ENCODE measurements around the gene ZNF804B.

The ZNF804B gene

DNA sequence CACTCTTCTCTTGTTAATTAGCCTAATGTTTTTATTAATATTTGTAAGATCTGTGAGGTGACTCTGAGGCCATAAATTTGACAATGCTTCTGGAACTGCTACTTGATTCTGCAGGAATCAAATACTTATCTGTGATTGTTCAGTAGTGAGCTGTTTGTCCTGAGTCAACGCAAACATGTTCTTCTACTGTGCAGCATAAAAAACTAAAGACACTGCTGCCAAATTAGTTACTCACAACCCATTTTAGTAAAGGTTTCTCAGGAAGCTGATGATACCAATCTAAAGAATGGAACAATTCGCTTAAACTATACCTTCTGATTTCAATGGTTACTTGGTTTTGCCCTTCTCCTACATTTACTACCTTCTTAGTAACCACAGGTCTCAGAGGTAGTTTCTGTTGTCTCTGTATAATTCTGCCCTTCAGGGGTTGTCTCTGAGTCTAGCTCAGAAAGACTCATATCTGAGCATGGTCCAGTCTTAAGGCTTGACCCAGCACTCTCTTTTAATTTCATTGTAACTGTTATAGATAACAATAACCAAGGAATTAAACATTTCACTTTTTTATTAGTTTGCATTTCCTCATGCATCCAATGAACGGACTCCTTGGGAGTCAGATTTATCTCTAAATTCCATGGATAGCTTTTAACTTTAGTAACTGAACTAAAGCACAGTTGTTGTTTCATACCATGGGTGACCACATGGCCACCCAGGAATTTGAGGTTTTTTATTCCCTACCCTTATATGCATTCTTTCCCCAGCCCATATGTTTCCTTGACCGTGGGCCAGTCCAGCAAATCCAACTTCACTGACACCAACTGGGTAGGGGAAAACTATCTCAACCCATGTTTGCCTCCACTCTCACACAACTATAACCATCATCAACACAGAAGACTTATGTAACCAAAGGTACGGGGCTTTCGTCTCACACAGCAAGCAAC, 345.5 kb downstream of the ZNF804B start:
- Histone ChIP-seq H3K9ac (ENCODE audit: low read depth in 1 of 2, low read length in 2 of 2) (no peak overlapping the region), H3K36me3 (ENCODE audit: control insufficient read depth in 1 of 2, insufficient read depth in 2 of 2, low read length in 2 of 2) (no peaks in the 10 kb centered on the region), H3K27me3 (ENCODE audit: control insufficient read depth in 1 of 2, insufficient read depth in 2 of 2, low read length in 2 of 2) (no peaks in the 10 kb centered on the region), H3K4me1 (ENCODE audit: control insufficient read depth in 1 of 2, insufficient read depth in 2 of 2, low read length in 2 of 2) (no peaks in the 10 kb centered on the region), H3K4me3 (ENCODE audit: low read depth in 1 of 2, low read length in 2 of 2) (no peak overlapping the region), H3K27ac (ENCODE audit: low read depth, low read length) (no peak overlapping the region), H3K9me3 (ENCODE audit: control insufficient read depth in 1 of 2, low read length in 2 of 2) (peaks cover 0 to 5% of the 10 kb centered on the region in 2 donors)

DNA sequence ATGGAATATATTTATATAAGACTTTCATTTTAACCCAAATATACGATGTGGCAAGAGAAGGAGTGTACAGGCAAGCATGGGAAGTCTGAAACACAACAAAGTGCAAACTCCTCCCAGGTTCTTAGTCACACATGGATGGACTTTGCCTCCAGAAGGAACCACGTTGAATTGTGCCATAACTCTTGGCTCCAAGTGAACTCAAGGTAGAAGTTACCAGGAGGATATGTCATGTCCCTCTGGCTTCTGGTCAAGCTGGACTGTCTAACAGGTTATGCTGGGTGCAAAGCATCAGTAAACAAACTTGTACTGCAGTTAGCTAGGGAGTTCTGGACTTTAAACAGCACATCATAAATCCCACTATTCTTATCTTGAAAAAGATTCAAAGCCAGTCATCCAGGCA, 364.4 kb downstream of the ZNF804B start:
- H3K9ac ChIP-seq (ENCODE audit: low read depth in 1 of 2, low read length in 2 of 2) = no peak overlapping the region
- H3K4me3 ChIP-seq (ENCODE audit: low read depth in 1 of 2, low read length in 2 of 2) = no peak overlapping the region
- peaks cover 0 to 2% of the 10 kb centered on the region in 2 donors for H3K9me3 ChIP-seq (ENCODE audit: control insufficient read depth in 1 of 2, low read length in 2 of 2)
- H3K36me3 ChIP-seq (ENCODE audit: control insufficient read depth in 1 of 2, insufficient read depth in 2 of 2, low read length in 2 of 2) = no peaks in the 10 kb centered on the region
- no peak overlapping the region for H3K27ac ChIP-seq (ENCODE audit: low read depth, low read length)
- H3K27me3 ChIP-seq (ENCODE audit: control insufficient read depth in 1 of 2, insufficient read depth in 2 of 2, low read length in 2 of 2) = no peaks in the 10 kb centered on the region
- H3K4me1 ChIP-seq (ENCODE audit: control insufficient read depth in 1 of 2, insufficient read depth in 2 of 2, low read length in 2 of 2) = no peaks in the 10 kb centered on the region

DNA sequence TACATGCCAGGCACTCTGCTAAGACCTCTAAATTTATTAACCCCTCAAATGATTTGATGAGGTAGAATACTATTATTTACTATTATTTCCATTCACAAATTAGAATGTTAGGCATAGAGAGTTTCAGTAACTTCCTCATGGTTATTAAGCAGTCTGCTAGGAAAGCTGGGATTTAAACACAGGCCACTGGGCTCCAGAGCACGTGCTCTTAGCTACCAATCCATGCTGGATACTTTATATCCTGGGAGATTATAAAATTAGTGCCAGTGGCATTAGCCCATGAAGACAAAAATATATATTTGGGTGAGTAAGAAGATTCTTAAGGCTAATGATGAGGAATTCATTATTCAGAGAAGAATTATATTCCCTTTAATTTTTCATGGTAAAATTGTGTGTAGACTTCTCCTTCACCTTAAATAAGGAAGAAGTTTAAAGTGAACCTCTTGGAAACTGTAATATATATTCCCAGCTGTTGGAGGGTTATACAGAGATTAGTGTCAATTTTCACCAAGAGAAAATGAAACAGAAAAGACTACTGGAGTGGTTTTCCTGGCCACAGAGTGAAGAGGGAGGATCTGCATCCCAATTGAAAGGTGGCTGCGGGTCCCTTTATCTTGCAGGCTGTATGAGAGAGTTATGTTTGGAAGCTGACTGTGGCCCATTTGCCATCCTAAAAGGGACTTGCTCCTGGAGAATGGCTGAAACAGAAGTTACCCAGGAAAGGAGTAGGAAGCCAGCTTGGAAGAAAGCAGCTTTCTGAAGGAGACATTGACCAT, 370.3 kb downstream of the ZNF804B start:
- Histone ChIP-seq H3K27me3 (ENCODE audit: control insufficient read depth in 1 of 2, insufficient read depth in 2 of 2, low read length in 2 of 2) (no peaks in the 10 kb centered on the region), H3K4me1 (ENCODE audit: control insufficient read depth in 1 of 2, insufficient read depth in 2 of 2, low read length in 2 of 2) (no peaks in the 10 kb centered on the region), H3K9me3 (ENCODE audit: control insufficient read depth in 1 of 2, low read length in 2 of 2) (peaks cover 0 to 4% of the 10 kb centered on the region in 2 donors), H3K4me3 (ENCODE audit: low read depth in 1 of 2, low read length in 2 of 2) (no peak overlapping the region), H3K27ac (ENCODE audit: low read depth, low read length) (no peak overlapping the region), H3K9ac (ENCODE audit: low read depth in 1 of 2, low read length in 2 of 2) (no peak overlapping the region), H3K36me3 (ENCODE audit: control insufficient read depth in 1 of 2, insufficient read depth in 2 of 2, low read length in 2 of 2) (no peaks in the 10 kb centered on the region)

DNA sequence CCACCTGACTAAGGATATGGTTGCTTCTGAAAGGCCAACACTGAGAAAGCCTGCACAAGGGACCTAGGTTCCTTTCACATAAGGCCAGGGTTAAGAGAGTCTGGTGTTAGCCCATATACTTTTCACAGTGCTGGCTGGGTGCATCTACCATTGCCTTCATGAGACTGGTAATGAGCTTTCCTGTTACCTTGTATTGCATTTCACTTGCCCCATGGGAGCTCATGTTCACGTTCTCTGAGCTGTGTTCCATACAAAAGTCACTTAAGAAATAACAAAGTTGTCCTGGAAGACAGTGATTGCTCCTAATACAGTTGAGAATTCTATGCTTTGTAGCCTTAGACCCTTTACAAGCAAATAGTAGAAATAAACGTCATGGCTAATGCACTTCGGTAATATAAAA, 373.9 kb downstream of the ZNF804B start:
- Histone ChIP-seq H3K9me3 (ENCODE audit: control insufficient read depth in 1 of 2, low read length in 2 of 2) (peaks cover 0 to 4% of the 10 kb centered on the region in 2 donors), H3K27ac (ENCODE audit: low read depth, low read length) (no peak overlapping the region), H3K36me3 (ENCODE audit: control insufficient read depth in 1 of 2, insufficient read depth in 2 of 2, low read length in 2 of 2) (no peaks in the 10 kb centered on the region), H3K4me1 (ENCODE audit: control insufficient read depth in 1 of 2, insufficient read depth in 2 of 2, low read length in 2 of 2) (no peaks in the 10 kb centered on the region), H3K27me3 (ENCODE audit: control insufficient read depth in 1 of 2, insufficient read depth in 2 of 2, low read length in 2 of 2) (no peaks in the 10 kb centered on the region), H3K9ac (ENCODE audit: low read depth in 1 of 2, low read length in 2 of 2) (no peak overlapping the region), H3K4me3 (ENCODE audit: low read depth in 1 of 2, low read length in 2 of 2) (no peak overlapping the region)

DNA sequence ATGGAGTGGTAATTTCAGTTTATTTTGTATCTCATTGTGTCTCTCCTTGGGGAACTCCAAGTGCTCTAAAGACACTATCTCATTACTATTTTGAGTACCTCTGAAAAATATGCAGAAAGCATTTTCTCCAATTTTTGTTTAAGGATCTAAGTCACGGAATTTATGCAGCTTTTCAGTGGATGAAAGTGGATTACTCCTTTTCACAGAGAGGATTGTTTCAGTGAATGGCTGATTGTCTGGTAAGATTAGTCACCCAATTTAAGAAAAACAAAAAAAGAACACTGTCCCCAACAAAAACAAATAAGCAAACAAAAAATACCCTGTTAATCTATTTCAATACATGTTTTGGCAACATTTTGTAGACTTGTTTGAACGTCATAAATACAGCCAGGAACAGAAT, 374.3 kb downstream of the ZNF804B start:
- no peak overlapping the region for H3K9ac ChIP-seq (ENCODE audit: low read depth in 1 of 2, low read length in 2 of 2)
- H3K27me3 ChIP-seq (ENCODE audit: control insufficient read depth in 1 of 2, insufficient read depth in 2 of 2, low read length in 2 of 2) = no peaks in the 10 kb centered on the region
- no peak overlapping the region for H3K4me3 ChIP-seq (ENCODE audit: low read depth in 1 of 2, low read length in 2 of 2)
- no peaks in the 10 kb centered on the region for H3K4me1 ChIP-seq (ENCODE audit: control insufficient read depth in 1 of 2, insufficient read depth in 2 of 2, low read length in 2 of 2)
- no peaks in the 10 kb centered on the region for H3K36me3 ChIP-seq (ENCODE audit: control insufficient read depth in 1 of 2, insufficient read depth in 2 of 2, low read length in 2 of 2)
- H3K27ac ChIP-seq (ENCODE audit: low read depth, low read length) = no peak overlapping the region
- peaks cover 0 to 4% of the 10 kb centered on the region in 2 donors for H3K9me3 ChIP-seq (ENCODE audit: control insufficient read depth in 1 of 2, low read length in 2 of 2)

DNA sequence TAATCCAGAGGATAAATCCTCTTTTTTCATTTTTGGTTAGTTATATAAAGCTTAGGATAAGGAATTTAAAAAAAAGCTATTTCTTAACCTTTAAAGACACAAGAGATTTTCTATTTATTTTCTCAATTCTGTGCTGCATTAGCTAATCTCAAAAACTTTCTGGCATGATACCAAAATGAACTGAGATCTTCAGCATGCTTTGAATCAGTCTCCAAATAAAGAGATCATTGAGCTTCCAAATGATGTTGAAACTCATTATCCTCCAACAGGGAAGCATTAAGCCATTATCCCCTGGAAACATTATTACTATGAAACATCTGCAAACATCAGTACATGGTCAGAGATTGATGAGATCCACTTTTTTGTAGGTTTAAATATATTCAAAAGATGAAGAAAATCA, 386.3 kb downstream of the ZNF804B start:
- no peak overlapping the region for H3K4me3 ChIP-seq (ENCODE audit: low read depth in 1 of 2, low read length in 2 of 2)
- H3K9me3 ChIP-seq (ENCODE audit: control insufficient read depth in 1 of 2, low read length in 2 of 2) = peaks cover 0 to 2% of the 10 kb centered on the region in 2 donors
- H3K9ac ChIP-seq (ENCODE audit: low read depth in 1 of 2, low read length in 2 of 2) = no peak overlapping the region
- H3K36me3 ChIP-seq (ENCODE audit: control insufficient read depth in 1 of 2, insufficient read depth in 2 of 2, low read length in 2 of 2) = no peaks in the 10 kb centered on the region
- H3K27me3 ChIP-seq (ENCODE audit: control insufficient read depth in 1 of 2, insufficient read depth in 2 of 2, low read length in 2 of 2) = no peaks in the 10 kb centered on the region
- no peaks in the 10 kb centered on the region for H3K4me1 ChIP-seq (ENCODE audit: control insufficient read depth in 1 of 2, insufficient read depth in 2 of 2, low read length in 2 of 2)
- no peak overlapping the region for H3K27ac ChIP-seq (ENCODE audit: low read depth, low read length)

DNA sequence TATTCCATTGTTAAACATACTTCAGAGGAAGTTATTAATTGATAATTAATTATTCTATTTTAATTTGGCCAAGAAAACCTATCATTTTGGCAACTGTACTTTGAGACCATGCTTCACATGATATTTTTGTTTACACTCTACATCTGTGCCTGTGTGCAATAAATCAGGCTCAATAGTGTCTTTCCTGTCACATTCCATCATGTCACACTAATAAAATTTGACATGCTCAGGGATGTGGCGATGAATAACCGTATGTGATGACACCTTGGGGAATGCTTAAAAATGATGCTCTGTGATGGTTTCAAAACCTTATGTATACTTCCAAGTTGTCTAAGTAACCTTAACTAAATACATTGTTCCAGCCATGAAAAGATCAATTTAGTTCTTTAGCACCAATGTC, 400.6 kb downstream of the ZNF804B start:
- Histone ChIP-seq H3K27me3 (ENCODE audit: control insufficient read depth in 1 of 2, insufficient read depth in 2 of 2, low read length in 2 of 2) (no peaks in the 10 kb centered on the region), H3K27ac (ENCODE audit: low read depth, low read length) (no peak overlapping the region), H3K9me3 (ENCODE audit: control insufficient read depth in 1 of 2, low read length in 2 of 2) (no peaks in the 10 kb centered on the region), H3K36me3 (ENCODE audit: control insufficient read depth in 1 of 2, insufficient read depth in 2 of 2, low read length in 2 of 2) (no peaks in the 10 kb centered on the region), H3K4me3 (ENCODE audit: low read depth in 1 of 2, low read length in 2 of 2) (no peak overlapping the region), H3K9ac (ENCODE audit: low read depth in 1 of 2, low read length in 2 of 2) (no peak overlapping the region), H3K4me1 (ENCODE audit: control insufficient read depth in 1 of 2, insufficient read depth in 2 of 2, low read length in 2 of 2) (no peaks in the 10 kb centered on the region)

DNA sequence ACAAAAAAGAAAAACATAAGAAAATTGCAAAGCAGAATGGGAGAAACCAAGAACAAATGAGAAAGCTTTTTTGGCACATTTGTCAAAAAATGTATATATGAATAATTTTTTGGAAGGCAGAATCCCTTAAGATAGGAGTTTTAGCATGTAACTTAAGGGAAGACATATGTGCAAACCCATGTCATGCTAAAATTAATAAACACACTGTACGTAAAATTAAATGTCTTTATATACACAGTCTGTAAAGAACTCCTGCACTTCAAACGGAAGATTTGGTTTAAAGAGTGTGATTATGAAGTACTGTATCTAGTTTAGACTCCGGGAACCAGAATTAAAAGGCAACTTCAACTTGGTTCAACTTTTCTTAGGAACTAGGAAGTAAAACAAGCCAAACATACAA, 405.9 kb downstream of the ZNF804B start:
- no peaks in the 10 kb centered on the region for H3K36me3 ChIP-seq (ENCODE audit: control insufficient read depth in 1 of 2, insufficient read depth in 2 of 2, low read length in 2 of 2)
- H3K9me3 ChIP-seq (ENCODE audit: control insufficient read depth in 1 of 2, low read length in 2 of 2) = peaks cover 4% of the 10 kb centered on the region in 2 donors
- no peak overlapping the region for H3K27ac ChIP-seq (ENCODE audit: low read depth, low read length)
- H3K27me3 ChIP-seq (ENCODE audit: control insufficient read depth in 1 of 2, insufficient read depth in 2 of 2, low read length in 2 of 2) = no peaks in the 10 kb centered on the region
- no peak overlapping the region for H3K9ac ChIP-seq (ENCODE audit: low read depth in 1 of 2, low read length in 2 of 2)
- no peaks in the 10 kb centered on the region for H3K4me1 ChIP-seq (ENCODE audit: control insufficient read depth in 1 of 2, insufficient read depth in 2 of 2, low read length in 2 of 2)
- H3K4me3 ChIP-seq (ENCODE audit: low read depth in 1 of 2, low read length in 2 of 2) = no peak overlapping the region

DNA sequence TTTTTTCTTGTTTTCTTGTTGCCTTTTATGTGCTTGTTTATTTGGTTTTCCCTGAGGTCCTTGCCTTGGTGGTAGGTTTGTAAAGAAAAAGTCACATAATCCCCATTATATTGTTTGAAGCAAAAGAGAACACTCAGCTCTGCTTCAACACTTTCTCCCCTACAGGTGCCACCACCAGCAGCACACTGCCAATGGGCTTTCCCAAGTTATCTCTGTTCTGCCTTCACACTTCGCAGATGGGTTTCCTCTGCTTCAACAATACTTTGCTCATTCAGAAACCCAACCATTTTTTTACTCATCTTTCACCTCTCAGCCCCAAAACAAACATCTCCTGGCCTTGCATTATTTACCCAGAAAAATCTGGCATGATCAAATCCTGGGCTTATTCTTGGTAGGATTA, 411.1 kb downstream of the ZNF804B start:
- no peak overlapping the region for H3K27ac ChIP-seq (ENCODE audit: low read depth, low read length)
- H3K4me1 ChIP-seq (ENCODE audit: control insufficient read depth in 1 of 2, insufficient read depth in 2 of 2, low read length in 2 of 2) = no peaks in the 10 kb centered on the region
- peaks cover 4 to 8% of the 10 kb centered on the region in 2 donors for H3K9me3 ChIP-seq (ENCODE audit: control insufficient read depth in 1 of 2, low read length in 2 of 2)
- no peaks in the 10 kb centered on the region for H3K36me3 ChIP-seq (ENCODE audit: control insufficient read depth in 1 of 2, insufficient read depth in 2 of 2, low read length in 2 of 2)
- H3K4me3 ChIP-seq (ENCODE audit: low read depth in 1 of 2, low read length in 2 of 2) = no peak overlapping the region
- no peaks in the 10 kb centered on the region for H3K27me3 ChIP-seq (ENCODE audit: control insufficient read depth in 1 of 2, insufficient read depth in 2 of 2, low read length in 2 of 2)
- no peak overlapping the region for H3K9ac ChIP-seq (ENCODE audit: low read depth in 1 of 2, low read length in 2 of 2)

DNA sequence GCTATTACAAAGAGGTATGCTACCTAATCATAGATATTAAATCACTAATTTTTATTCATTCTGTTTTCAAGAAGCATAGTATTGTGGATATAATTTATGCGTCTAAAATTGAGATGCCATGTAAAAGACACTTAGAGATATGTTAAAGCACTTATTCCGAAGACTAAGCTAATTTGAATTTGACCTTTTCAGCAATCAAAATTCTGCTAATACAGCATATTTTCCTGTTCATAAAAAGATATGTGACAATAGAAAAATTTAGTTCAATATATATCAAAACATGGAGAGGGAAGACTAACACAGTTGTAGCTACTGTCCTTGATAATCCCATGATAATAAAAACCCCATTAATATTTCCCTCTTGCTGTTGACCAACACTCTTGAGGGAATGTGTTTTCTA, 422.6 kb downstream of the ZNF804B start:
- H3K9ac ChIP-seq (ENCODE audit: low read depth in 1 of 2, low read length in 2 of 2) = no peak overlapping the region
- H3K27ac ChIP-seq (ENCODE audit: low read depth, low read length) = no peak overlapping the region
- H3K9me3 ChIP-seq (ENCODE audit: control insufficient read depth in 1 of 2, low read length in 2 of 2) = peaks cover 12 to 19% of the 10 kb centered on the region in 2 donors
- no peaks in the 10 kb centered on the region for H3K27me3 ChIP-seq (ENCODE audit: control insufficient read depth in 1 of 2, insufficient read depth in 2 of 2, low read length in 2 of 2)
- no peak overlapping the region for H3K4me3 ChIP-seq (ENCODE audit: low read depth in 1 of 2, low read length in 2 of 2)
- no peaks in the 10 kb centered on the region for H3K4me1 ChIP-seq (ENCODE audit: control insufficient read depth in 1 of 2, insufficient read depth in 2 of 2, low read length in 2 of 2)
- no peaks in the 10 kb centered on the region for H3K36me3 ChIP-seq (ENCODE audit: control insufficient read depth in 1 of 2, insufficient read depth in 2 of 2, low read length in 2 of 2)
